ENCODE data around the gene NUDT8.

NUDT8 gene

GRCh38 chr11:67636962-67637361 lies 7.2 kb upstream of the NUDT8 start:
- TF ChIP-seq TEAD4 (IDR thresholded peaks at IDR 0.05) (no peak), REST (IDR thresholded peaks at IDR 0.05; ENCODE audit: low read depth) (no peak)

GRCh38 chr11:67635231-67635521 lies 5.4 kb upstream of the NUDT8 start:
- TF ChIP-seq REST (IDR thresholded peaks at IDR 0.05; ENCODE audit: low read depth) (no peak), ZBTB7A (IDR thresholded peaks at IDR 0.05; ENCODE audit: low read depth) (no peak), YY1 (IDR thresholded peaks at IDR 0.05; ENCODE audit: low read depth) (no peak)

GRCh38 chr11:67634366-67635230 lies 4.9 kb upstream of the NUDT8 start:
- TF ChIP-seq EP300 (IDR thresholded peaks at IDR 0.05; ENCODE audit: borderline replicate concordance) (no peak), TAF1 (IDR thresholded peaks at IDR 0.05; ENCODE audit: low read depth) (no peak), USF1 (IDR thresholded peaks at IDR 0.05) (no peak), MAX (IDR thresholded peaks at IDR 0.05) (no peak), YY1 (IDR thresholded peaks at IDR 0.05; ENCODE audit: low read depth) (no peak), CREB1 (IDR thresholded peaks at IDR 0.05; ENCODE audit: low read depth) (no peak), NFIC (IDR thresholded peaks at IDR 0.05) (no peak), REST (IDR thresholded peaks at IDR 0.05; ENCODE audit: low read depth) (no peak), RAD21 (IDR thresholded peaks at IDR 0.05; ENCODE audit: low read depth) (no peak), ZBTB7A (IDR thresholded peaks at IDR 0.05; ENCODE audit: low read depth) (no peak), EGR1 (IDR thresholded peaks at IDR 0.05) (no peak), CEBPB (IDR thresholded peaks at IDR 0.05) (no peak), FOXM1 (IDR thresholded peaks at IDR 0.05; ENCODE audit: borderline replicate concordance, low read depth) (no peak)

GRCh38 chr11:67633758-67634365 lies 4.1 kb upstream of the NUDT8 start:
- TF ChIP-seq YY1 (IDR thresholded peaks at IDR 0.05; ENCODE audit: low read depth) (no peak), USF1 (IDR thresholded peaks at IDR 0.05) (no peak), CREB1 (IDR thresholded peaks at IDR 0.05; ENCODE audit: low read depth) (no peak), NFIC (IDR thresholded peaks at IDR 0.05) (no peak), ZBTB7A (IDR thresholded peaks at IDR 0.05; ENCODE audit: low read depth) (no peak), FOXM1 (IDR thresholded peaks at IDR 0.05; ENCODE audit: borderline replicate concordance, low read depth) (no peak), CEBPB (IDR thresholded peaks at IDR 0.05) (no peak), EP300 (IDR thresholded peaks at IDR 0.05; ENCODE audit: borderline replicate concordance) (no peak), TAF1 (IDR thresholded peaks at IDR 0.05; ENCODE audit: low read depth) (no peak), RAD21 (IDR thresholded peaks at IDR 0.05; ENCODE audit: low read depth) (no peak), EGR1 (IDR thresholded peaks at IDR 0.05) (no peak), TEAD4 (IDR thresholded peaks at IDR 0.05) (no peak)
